Dermis blood vessel endothelial cell (primary cell): ENCODE measurements around the gene ZFYVE28. TPM values are rescaled to one million over a fixed set of nuclear protein-coding genes. Genes with fewer than 3 reads are reported as not detected.

ENCODE experiments used
- DNase-seq: peaks from one replicate; pipeline ENCODE4 v3.0.0; 2010
- total RNA-seq: library from RNA; depleted of rRNA; stranded (reverse); fragments of >200 nt; gene quantifications from 2 replicates; pipeline ENCODE4 v1.2.3, GENCODE V29; 2014

The ZFYVE28 gene
- total RNA-seq, 1 donor from 2014 or later: 7.5 TPM

DNA sequence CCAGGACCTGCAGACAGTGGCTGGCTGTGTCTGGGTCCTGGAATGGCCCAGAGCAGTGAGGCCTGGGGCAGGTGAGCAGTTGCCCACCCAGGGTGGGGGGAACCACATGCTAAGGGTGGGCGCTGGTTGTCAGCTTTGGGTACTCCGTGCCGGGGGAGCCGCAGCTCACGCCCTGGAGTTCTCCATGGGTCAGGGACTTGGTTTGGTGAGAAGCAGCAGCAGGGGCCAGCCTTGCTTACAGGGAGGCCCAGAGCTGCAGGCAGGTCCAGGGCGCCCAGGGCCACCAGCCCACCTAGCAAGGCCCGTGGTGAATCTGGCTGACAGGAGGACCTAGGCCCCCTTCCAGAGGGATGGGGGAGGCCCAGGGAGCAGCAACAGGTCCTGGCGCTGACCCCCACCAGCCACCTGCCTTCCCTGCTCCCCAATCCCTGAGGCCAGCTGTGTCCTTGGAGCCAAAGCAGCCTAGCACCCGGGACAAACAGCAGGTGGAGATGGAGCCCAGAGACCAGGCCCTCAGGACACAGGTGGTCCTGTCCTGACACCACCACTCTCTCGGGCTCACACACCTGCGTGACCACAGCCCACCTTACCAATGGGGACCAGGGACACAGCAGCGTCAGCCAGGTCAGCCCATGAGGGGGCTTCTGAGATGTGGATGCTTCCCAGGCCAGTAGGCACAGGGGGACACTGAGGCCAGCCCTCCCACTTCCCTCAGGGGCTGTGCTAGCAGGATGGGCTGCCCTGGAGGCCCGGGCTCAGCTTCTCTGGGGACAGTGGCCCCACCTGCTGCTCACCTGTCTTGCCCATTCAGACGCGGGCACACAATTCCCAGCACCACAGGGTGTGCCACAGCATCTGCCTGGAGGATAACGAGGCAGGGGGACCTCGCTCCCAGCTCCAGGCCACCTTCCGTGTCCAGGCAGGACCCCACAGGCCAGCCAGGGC, 160.1 kb downstream of the ZFYVE28 start:
- DNase-seq: no peak

- no peak for DNase-seq
These were observed 160.9 kb downstream of the ZFYVE28 start for GRCh38 chr4:2257361-2258081.

DNA sequence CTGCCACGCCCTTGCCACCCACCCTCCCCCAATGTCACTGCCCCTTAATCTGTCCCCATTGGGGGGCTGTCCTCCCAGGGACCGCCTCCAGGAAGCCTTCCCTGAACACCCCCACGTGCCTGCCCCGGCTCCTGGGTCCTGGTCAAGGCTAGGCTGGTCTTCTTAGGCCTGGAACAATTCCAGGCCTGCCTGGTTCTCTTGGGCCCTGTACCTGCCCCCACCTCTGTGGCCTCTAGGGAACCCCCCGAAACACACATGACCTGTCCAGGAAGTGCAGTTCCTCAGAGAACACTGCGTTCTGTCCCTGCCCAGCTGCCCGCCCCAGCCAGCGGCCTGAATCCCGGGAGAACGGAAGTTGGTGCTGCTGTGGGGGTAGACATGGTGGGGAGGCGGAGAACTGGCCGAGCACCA, 161.7 kb downstream of the ZFYVE28 start:
- peak; percentile 68 for DNase-seq

GRCh38 chr4:2256156-2256731, 162.2 kb downstream of the ZFYVE28 start:
- DNase-seq: no peak

GRCh38 chr4:2255501-2256155, 162.8 kb downstream of the ZFYVE28 start:
- DNase-seq: peak; percentile 38

- DNase-seq: no peak
These were observed 163.6 kb downstream of the ZFYVE28 start for GRCh38 chr4:2254665-2255500.

GRCh38 chr4:2253160-2254084, 165.0 kb downstream of the ZFYVE28 start:
- DNase-seq: no peak

DNA sequence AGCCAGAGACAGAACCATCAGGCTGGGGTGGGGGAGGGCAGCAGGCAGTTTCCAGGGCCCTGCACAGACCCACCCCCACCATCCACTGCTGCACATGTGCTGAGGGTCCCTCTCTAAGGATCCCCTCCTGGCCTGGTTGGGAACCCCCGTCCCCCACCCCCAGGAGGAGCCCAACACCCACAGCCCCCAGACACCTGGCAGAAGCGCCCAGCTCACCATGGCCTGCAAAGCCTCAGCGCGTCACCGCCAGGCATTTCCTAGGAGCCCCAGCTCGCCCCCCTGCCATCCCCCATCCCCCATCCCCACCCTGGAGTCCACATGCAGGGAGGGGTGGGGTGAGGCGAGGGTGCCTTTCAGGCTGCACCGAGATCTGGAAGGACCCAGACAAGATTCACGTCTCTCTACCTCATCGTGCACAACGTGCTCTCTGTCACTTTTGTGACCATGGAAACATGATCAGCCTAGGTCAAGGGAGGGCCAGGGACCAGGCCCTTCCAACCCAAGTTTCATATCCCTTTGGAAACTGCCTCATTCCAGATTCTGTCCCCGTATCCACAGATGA, 165.8 kb downstream of the ZFYVE28 start:
- DNase-seq: no peak

DNA sequence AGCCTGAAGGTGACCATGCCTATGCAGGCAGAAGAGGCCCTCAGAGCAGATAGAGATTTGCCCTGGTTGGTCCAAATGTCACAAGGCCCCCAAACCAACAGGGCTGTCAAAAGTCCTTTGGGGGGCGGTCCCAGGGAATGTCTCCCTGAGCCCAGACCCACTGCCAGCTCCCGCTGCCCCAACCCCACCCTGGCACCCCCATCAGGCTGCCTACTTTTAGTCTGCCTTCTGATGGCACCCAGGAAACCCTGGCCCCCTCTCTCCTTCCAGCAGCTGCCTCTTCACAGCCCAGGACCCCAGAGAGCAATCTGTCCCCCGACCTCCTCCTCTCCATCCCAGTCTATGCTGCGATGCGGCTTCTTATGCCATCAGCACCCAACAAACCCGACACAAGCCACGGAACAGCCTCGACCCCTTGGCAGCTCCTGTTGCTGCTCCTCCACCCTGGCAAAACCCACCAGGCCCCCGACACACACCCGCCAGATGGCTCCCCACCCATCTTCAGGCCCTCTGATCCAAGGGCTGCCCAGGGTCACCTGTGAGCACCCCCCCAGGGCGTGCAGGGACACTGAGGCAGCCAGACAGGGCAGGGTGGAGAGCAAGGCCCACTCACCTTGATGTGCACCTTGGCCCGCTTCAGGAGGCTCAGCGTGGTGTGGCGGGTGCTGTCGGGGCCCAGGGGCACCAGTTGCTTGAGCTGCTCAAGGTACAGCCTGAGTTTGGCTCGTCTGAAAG, 166.5 kb downstream of the ZFYVE28 start:
- DNase-seq: no peak

- DNase-seq: no peak
These were observed 167.2 kb downstream of the ZFYVE28 start for GRCh38 chr4:2251073-2251794.

GRCh38 chr4:2250357-2251072, 167.9 kb downstream of the ZFYVE28 start:
- DNase-seq: no peak

- no peak for DNase-seq
These were observed 168.7 kb downstream of the ZFYVE28 start for GRCh38 chr4:2249526-2250356.

DNA sequence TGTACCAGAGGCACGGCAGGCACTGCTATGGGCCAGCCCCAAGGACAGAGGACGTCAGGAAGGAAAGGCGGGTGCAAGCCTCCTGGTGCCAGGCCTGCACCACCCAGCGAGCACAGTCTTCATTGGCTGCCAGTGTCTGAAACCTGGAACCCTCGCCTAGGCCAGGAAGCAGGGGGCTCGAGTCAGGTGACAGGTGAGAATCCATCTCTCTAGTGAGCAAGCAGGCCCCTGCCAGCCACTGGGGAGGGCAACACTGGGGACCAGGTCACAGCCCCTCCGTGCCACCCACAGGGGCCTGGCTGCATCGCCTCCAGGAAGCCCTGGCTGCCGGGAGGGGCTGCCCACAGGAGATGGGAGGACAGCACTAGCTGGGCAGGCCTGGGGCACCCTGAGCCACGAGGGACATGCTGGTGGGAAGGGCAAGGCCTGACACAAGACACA, 169.6 kb downstream of the ZFYVE28 start:
- no peak for DNase-seq

DNA sequence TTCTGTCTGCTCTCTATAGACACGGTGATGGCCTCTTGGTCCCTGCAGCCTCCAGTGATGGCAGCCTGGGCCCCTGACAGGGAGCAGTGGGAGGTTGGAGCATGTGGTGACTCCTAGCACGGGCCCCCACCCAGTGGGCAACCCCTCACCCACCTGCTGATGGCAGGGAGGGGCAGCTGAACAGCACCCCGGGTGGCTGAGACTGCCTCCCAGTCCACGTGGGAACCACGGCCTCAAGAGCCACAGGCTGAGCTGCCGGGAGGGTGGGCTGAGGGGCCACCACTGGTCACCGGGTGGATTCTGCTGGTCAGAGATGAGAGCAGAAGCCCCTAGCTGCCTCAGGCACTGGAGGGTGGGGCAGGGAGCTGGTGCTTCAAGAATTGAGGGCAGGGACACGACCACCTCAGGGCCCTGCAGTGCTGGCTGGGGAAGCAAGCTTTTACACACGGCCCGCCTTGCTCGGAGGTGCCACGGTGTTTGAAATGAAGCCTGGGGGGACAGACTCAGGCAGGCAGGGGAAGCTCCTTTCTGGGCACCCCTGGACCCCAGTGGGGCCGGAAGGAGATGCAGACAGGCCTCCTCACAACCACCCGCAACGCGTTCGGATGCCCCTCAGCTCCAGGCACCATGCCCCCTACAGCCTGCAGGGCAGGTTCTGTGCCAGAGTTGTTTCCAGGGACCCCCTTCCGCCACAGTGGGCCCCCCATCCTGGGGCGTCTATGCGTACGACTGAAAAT, 170.2 kb downstream of the ZFYVE28 start:
- no peak for DNase-seq

- no peak for DNase-seq
These were observed 171.1 kb downstream of the ZFYVE28 start for GRCh38 chr4:2247128-2248043.
